Pulmonary artery endothelial cell (primary cell): ENCODE results near the gene TRNP1. TPM values are rescaled to one million over a fixed set of nuclear protein-coding genes. Genes with fewer than 3 reads are reported as not detected.

Experiments used
- DNase-seq: peaks from one replicate; pipeline ENCODE4 v3.0.0-alpha.2; 2011; ENCODE audit warnings: low read depth, low spot score
- total RNA-seq: library from RNA; depleted of rRNA; stranded (reverse); fragments of >200 nt; gene quantifications from 2 replicates; pipeline ENCODE4 v1.2.3, GENCODE V29; 2014

The TRNP1 gene
- total RNA-seq, 1 donor from 2014 or later, result 10.9 TPM

DNA sequence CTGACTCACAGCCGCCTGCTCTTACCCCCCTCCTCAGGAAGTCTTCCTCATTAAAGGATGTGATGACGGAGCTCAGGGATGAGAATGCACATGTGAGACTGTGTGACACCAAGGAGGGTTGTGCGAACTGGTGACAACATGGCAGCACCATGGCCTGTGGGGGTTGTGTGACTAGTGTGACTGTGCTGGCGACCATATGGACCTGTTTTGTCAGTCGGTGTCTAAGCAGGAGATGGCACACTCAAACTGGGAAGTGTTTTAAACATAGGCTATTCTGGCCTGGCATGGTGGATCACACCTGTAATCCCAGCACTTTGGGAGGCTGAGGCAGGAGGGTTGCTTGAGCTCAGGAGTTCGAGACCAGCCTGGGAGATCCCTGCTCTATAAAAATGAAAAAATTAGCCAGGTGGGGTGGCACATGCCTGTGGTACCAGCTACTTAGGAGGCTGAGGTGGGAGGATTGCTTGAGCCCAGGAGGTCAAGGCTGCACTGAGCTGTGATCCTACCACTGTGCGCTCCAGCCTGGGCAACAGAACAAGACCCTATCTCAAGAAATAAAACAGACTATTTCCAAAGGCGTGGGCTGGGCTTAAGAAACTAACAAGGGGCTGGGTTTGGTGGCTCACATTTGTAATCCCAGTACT is 7.4 kb downstream of the TRNP1 start:
- peak; percentile 62 for DNase-seq

GRCh38 chr1:27001570-27002360 is 8.3 kb downstream of the TRNP1 start:
- DNase-seq, result no peak

DNA sequence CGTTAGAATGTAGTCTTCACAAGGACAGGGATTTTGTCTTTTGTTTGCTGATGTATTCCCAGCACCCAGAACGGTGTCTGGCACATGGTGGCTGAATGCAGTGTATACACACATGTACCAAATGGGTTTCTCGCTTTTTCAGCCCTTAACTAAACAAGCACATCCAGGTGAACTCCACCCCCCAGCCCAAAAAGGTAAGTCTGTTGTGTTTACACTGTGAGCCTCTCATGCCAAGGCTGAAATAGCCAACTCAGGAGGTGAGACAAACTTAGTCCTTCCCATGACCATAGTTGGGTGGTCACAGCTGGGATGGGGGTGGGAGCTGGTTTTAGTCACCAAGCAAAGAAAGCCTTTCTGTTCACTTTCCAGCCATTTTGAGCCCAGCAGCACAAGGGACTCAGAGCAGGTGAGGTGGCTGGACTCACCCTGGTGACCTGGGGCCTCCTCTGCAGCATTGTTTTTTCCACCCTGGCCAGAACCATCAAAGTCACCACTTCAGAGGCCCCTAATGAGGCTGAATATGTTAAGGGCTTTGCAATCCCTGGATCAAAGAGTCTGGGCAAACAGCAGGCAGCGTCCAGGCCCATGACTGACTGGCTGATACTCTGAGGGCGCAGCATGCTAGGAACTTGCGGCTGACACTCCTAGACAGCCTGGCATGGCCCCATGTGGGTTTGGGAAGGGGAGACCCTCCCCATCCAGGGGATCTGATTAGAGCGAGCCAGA is 10.4 kb downstream of the TRNP1 start:
- DNase-seq, result no peak

- DNase-seq, result no peak
Observed at GRCh38 chr1:27004471-27005165, 11.1 kb downstream of the TRNP1 start.

DNA sequence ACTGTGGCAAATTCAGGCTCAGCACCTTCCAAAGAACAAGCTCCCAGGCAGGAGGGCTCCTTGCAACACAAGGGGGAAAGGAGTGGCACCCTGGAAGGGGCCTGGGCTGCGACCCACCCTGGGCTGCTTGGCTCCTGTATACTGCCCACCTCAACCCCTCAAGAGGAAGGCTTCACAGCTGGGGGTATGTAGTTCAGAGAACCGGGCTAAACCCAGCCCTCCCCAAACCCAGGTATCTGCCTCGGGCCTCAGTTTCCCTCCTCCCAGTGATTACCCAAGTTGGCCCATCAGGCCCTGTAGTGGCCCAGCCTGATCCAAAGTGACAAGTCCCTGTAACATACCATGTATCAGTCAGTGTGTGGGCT is 11.7 kb downstream of the TRNP1 start:
- no peak for DNase-seq

DNA sequence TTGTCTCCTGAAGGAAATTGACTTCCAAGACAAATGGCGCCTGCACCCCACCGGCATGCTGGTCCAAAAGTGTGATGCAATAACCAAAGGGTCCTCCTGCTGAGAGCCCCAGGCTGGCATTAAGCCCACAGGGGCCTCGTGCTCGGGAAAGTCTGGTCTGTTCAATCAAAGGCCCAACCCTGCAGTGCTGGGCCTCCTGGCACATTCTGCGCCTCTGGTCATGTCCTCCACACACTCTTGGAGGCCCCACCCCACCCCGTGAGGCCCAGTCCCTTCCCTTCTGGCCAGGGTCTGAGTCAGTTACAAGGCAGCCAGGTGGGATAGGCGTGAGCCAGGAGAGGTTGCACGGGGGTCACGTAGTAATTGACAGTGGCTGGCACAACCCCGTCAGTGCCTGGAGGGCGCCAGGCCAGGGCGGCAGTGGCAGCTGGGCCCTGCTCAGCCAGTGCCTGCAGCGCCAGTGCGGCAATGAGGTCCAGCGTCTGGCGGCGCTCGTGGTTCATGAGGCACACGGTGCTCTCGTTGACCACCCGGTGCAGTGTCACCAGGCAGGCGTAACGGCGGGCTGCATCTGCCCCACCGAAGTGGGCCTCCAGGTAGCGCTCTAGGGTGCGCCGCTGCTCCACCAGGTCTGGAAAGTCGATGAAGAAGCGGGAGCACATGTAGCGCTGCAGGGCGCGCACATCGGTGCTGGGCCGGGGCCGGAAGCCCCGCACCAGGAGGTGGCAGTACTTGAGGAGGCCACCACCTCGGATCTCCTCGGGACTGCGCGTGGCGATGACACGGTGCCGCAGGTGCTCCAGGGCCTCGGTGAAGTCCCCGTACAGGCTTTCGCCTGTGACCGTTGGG is 12.4 kb downstream of the TRNP1 start:
- DNase-seq, result no peak

GRCh38 chr1:27006683-27007082 is 13.2 kb downstream of the TRNP1 start:
- no peak for DNase-seq

DNA sequence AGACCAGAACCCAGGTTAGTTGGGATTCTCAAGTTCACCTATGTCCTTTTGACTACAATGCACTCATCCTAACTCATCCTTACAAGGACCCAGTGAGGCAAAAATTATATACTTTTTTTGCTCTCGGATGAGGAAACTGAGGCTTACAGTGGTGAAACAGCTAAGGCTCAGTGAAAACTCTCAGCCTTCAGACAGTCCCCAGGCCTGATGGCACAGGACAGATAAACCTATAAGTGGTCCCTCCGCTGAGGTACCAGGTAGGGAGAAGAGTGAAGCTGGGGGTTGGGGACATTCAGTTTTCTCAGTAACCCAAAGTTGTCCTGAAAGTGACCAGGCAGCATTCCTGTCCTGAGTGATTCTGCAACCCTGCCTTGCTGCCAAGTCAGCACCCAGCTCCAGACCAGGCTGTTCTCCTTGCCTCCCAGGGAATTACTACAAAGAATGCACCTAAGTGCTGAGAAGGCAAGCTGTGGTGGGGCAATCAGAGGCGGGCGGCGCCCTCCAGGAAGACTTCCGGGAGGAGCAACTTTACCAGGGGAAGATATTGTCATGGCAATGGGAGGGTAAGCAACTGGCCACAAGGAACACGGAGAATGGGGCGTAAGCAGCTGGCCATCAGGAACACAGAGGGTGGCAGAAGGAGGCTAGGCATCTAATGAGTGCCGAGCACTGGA is 14.6 kb downstream of the TRNP1 start:
- no peak for DNase-seq

DNA sequence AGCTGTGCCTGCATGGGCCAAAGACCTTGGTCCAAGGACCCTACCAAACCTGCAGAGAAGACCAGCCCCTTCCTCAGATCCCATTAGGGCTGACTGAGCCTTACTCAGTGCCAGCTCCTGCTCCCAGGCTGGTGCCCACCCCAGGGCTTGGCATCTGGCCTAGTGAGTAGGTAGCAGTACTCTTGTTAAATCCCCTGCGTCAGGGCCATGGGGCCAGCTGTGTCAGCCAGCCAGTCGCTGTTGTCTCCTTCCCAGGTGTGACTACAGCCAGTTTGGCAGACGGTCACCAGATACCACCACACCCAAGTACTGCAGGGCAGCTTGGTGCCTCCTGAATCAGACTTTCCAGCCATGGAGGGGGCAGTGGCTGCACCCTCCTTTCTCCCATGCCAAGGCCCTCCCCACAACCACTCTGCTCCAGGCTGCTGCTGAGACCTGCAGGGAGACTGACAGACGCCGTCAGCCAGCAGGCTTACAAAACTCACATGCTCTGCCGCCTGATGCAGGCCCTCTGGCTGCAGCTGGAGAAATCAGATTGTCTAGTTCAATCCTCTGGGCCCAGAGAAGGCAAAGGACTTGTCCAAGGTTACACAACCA is 16.2 kb downstream of the TRNP1 start:
- DNase-seq, result no peak

- no peak for DNase-seq
Observed at GRCh38 chr1:27010226-27010994, 16.9 kb downstream of the TRNP1 start.

GRCh38 chr1:27011058-27011764 is 17.7 kb downstream of the TRNP1 start:
- no peak for DNase-seq

GRCh38 chr1:27011976-27012563 is 18.6 kb downstream of the TRNP1 start:
- DNase-seq, result no peak

DNA sequence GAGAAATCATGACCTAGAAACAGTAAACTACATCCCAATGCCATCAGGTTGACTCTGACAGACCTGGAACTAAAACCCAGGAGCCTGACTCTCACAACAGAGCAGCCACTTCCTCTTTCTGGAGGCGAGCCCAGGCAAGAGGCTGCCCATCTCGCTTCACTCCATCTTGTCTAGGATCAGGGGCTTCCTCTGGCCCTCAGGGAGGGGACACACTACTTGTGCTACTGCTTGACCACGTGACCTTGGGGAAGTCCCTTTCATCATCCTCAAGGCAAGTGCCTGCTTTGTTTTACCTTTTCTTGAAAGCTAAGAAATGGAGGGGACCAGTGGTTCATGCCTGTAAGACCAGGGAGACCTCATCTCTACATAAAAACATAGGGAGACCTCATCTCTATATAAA is 21.8 kb downstream of the TRNP1 start:
- DNase-seq, result no peak

DNA sequence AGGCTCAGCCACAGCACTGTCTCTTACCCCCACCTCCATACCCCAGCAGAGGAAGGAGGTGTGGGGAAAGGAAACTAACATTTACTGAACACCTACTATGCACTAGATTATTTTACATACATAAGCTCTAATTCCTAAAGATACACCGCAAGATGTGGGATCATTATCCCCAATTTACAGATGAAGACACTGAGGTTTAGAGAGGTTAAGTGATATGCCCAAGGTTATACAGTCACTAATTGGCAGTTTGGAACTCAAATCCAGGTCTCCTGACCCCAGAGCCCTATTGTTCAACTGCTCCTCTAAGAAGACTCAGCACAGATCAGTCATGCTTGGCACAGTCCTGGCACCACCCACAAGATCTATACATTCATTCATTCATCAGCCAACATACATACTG is 22.9 kb downstream of the TRNP1 start:
- DNase-seq, result no peak

GRCh38 chr1:27017207-27017606 is 23.7 kb downstream of the TRNP1 start:
- no peak for DNase-seq

DNA sequence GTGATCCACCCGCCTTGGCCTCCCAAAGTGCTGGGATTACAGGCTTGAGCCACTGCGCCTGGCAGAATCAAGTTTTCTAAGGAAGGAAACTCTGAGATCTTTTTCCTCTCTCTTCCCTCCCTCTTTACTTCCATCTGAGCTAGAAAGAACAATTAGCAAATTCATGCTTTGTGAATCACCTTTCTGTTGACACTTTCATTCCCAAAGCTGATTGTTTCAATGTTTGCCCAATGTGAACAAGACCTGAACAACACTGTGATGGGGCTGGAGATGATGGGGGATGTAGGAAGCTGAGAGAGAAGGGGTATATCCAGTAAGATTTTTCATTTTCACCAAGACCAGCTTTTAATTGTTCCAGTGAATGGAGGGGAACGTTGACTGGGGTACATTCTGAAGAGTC is 24.8 kb downstream of the TRNP1 start:
- DNase-seq, result no peak

GRCh38 chr1:27021354-27022031 is 28.0 kb downstream of the TRNP1 start:
- no peak for DNase-seq

DNA sequence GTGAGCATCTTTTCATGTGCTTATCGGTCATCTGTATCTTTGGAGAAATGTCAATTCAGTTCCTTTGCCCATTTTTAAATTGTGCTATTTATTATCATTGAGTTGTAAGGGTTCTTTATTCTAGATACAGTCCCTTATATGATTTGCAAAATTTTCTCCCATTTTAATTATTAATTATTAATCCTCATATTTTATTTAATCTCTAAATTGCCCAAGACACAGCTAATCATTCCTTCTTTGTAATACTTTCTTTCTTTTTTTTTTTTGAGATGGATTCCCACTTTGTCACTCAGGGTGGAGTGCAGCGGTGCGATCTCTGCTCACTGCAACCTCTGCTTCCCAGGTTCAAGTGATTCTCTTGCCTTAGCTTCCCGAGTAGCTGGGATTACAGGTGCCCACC is 32.2 kb downstream of the TRNP1 start:
- DNase-seq, result no peak
